Measurements from ENCODE around the gene ACBD6.

Gene ACBD6

GRCh38 chr1:180283098-180283497 lies 219.3 kb downstream of the ACBD6 start:
- peaks cover 7 to 38% of the 10 kb centered on the region in 2 experiments; a peak in 2 of 3 replicates for H3K36me3 ChIP-seq (ENCODE audit: control insufficient read depth in 2 of 2, insufficient read depth in 1 of 2, low read length in 2 of 2)
- H3K27ac ChIP-seq (ENCODE audit: extremely low read depth, low read depth, low read length) = no peak overlapping the region
- H3K4me1 ChIP-seq (ENCODE audit: control insufficient read depth, insufficient read depth, low read length) = peaks cover 14% of the 10 kb centered on the region
- POLR2A ChIA-PET = interaction anchor here (0.6 kb wide), 1 partner anchor 43 kb away, joined by 6 read pairs; no protein-coding TSS in a partner anchor
- peak; percentile 61; the same call in 1 of the 2 replicates for TF ChIP-seq SCRT1 (tag by site-specific recombination; IDR thresholded peaks at IDR 0.05; ENCODE audit: borderline replicate concordance)
- peak; percentile 92 for TF ChIP-seq SCRT2 (tag by site-specific recombination; IDR thresholded peaks at IDR 0.05)
- no peak for TF ChIP-seq ZXDB (tag by site-specific recombination; IDR thresholded peaks at IDR 0.05)
- TF ChIP-seq ZNF112 (tag by site-specific recombination; IDR thresholded peaks at IDR 0.05) = no peak
- no peak overlapping the region for H3K4me3 ChIP-seq (ENCODE audit: low read depth, low read length)
- CTCF ChIA-PET = interaction anchor here (0.6 to 1.5 kb wide), 2 partner anchors 10 to 46 kb away, joined by 5 to 6 read pairs; no protein-coding TSS in a partner anchor
- no peaks in the 10 kb centered on the region for H3K9me3 ChIP-seq (ENCODE audit: control insufficient read depth, insufficient read depth, low read depth, low read length)

DNA sequence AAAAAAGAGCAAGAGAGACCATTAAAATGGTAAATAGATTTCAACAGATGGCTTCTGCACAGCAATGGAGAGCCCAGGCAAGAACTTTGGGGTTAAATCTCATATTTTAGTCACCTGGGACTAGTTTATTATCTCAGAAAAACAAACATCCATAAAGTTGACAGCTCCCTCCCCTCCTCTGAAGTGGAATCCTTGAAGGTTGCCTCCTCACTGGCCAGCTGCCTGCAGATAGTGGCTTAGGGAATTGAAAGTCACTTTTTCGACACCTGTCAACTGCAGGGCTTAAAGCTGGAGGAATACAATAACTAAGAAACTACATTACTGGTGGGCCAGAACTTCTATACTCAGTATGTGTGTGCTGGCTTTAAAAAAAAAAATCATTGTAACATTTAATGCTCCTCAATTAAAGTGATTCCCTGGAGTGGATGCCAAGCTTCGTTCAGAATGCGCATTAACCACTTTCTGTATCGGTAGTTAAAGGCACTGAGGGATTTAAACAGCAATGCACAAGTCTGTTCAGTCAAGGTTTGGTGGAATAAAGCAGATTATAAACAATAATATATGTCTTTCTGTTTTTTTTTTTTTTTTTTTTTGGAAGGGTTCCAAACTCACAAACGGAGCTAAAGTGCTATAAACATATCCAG lies 219.9 kb downstream of the ACBD6 start:
- POLR2A ChIA-PET = no interaction called here
- H3K27ac ChIP-seq (ENCODE audit: extremely low read depth, low read depth, low read length) = no peak overlapping the region
- H3K9me3 ChIP-seq (ENCODE audit: control insufficient read depth, insufficient read depth, low read depth, low read length) = no peaks in the 10 kb centered on the region
- peaks cover 7 to 36% of the 10 kb centered on the region in 2 experiments; a peak in 2 of 3 replicates for H3K36me3 ChIP-seq (ENCODE audit: control insufficient read depth in 2 of 2, insufficient read depth in 1 of 2, low read length in 2 of 2)
- TF ChIP-seq ZNF792 (tag by site-specific recombination; IDR thresholded peaks at IDR 0.05) (no peak), WT1 (tag by site-specific recombination; IDR thresholded peaks at IDR 0.05) (peak; percentile 92), PRDM6 (tag by site-specific recombination; IDR thresholded peaks at IDR 0.05) (peak; percentile 90), ZNF184 (tag by site-specific recombination; IDR thresholded peaks at IDR 0.05) (no peak), ZBTB44 (tag by site-specific recombination; IDR thresholded peaks at IDR 0.05) (no peak), ZNF837 (tag by site-specific recombination; IDR thresholded peaks at IDR 0.05) (no peak), FEZF1 (tag by site-specific recombination; IDR thresholded peaks at IDR 0.05) (peak; percentile 82), ZIC2 (tag by site-specific recombination; IDR thresholded peaks at IDR 0.05) (no peak), ZNF843 (tag by site-specific recombination; IDR thresholded peaks at IDR 0.05) (0 out of 2 replicates have a peak, but pooled peaks have one; percentile 31), ZXDB (tag by site-specific recombination; IDR thresholded peaks at IDR 0.05) (peak; percentile 22; the same call in 1 of the 2 replicates)
- TF ChIP-seq, protein P1, sequence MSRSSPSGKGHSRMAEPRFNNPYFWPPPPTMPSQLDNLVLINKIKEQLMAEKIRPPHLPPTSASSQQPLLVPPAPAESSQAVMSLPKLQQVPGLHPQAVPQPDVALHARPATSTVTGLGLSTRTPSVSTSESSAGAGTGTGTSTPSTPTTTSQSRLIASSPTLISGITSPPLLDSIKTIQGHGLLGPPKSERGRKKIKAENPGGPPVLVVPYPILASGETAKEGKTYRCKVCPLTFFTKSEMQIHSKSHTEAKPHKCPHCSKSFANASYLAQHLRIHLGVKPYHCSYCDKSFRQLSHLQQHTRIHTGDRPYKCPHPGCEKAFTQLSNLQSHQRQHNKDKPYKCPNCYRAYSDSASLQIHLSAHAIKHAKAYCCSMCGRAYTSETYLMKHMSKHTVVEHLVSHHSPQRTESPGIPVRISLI (tag by site-specific recombination; IDR thresholded peaks at IDR 0.05) = peak; percentile 16; the same call in 1 of the 2 replicates
- peaks cover 14% of the 10 kb centered on the region; the same call in 1 of the 2 replicates for H3K4me1 ChIP-seq (ENCODE audit: control insufficient read depth, insufficient read depth, low read length)
- CTCF ChIA-PET = interaction anchor here (0.6 kb wide), 1 partner anchor 46 kb away, joined by 6 read pairs; no protein-coding TSS in a partner anchor
- no peak overlapping the region for H3K4me3 ChIP-seq (ENCODE audit: low read depth, low read length)

DNA sequence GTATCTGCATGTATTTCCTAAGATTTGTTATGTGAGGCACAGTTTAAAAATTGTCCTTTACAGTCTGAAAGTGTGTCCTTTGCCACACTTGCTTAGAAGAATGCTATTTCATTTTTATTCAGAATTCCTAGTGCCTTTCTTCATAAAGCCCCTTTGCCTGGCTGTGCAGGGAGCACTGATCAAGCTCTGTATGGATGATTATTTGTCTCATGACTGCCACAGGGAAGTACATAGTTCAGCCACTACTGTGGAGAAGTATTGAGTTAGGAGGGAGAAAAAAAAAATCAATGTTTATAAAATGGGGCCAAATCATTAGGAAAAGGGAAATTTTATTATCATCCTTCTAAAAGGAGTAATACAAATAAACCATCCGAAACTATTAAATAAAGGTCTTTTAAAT lies 220.9 kb downstream of the ACBD6 start:
- no peak overlapping the region for H3K4me3 ChIP-seq (ENCODE audit: low read depth, low read length)
- peaks cover 7 to 37% of the 10 kb centered on the region in 2 experiments; a peak in 2 of 3 replicates for H3K36me3 ChIP-seq (ENCODE audit: control insufficient read depth in 2 of 2, insufficient read depth in 1 of 2, low read length in 2 of 2)
- CTCF ChIA-PET = interaction anchor here (0.5 kb wide), 1 partner anchor 476 kb away, joined by 4 read pairs; no protein-coding TSS in a partner anchor
- TF ChIP-seq ZNF324 (tag by site-specific recombination; IDR thresholded peaks at IDR 0.05) = no peak
- H3K9me3 ChIP-seq (ENCODE audit: control insufficient read depth, insufficient read depth, low read depth, low read length) = no peaks in the 10 kb centered on the region
- POLR2A ChIA-PET = no interaction called here
- no peak overlapping the region for H3K27ac ChIP-seq (ENCODE audit: extremely low read depth, low read depth, low read length)
- peaks cover 14% of the 10 kb centered on the region; the same call in 1 of the 2 replicates for H3K4me1 ChIP-seq (ENCODE audit: control insufficient read depth, insufficient read depth, low read length)

Measured in HEK293 (cell line).